Left lung (tissue), 10 donors: ENCODE results near the gene CST3. TPM values are rescaled to one million over a fixed set of nuclear protein-coding genes. Genes with fewer than 3 reads are reported as not detected.

ENCODE experiments used
- ATAC-seq: fragments of 200-7000 bp; cut with Tn5 transposase; one replicate; pipeline ENCODE4 v1.9.1; 2020; ENCODE audit warnings: moderate library complexity
- DNase-seq, 4 donors: peaks; one replicate each; pipeline ENCODE4 v3.0.0-alpha.2; 2013 to 2020
- H3K27ac ChIP-seq, 2 donors: fragments of 200-600 bp; sonication (generic) in 1 of 2; one replicate each; pipeline versions ENCODE4 v1.5.0 to v1.8.0; 2020 to 2021
- H3K27me3 ChIP-seq, 2 donors: fragments of 200-600 bp; sonication (generic) in 1 of 2; one replicate each; pipeline versions ENCODE4 v1.5.0 to v1.8.0; 2020 to 2021
- H3K36me3 ChIP-seq, 2 donors: fragments of 200-600 bp; sonication (generic) in 1 of 2; one replicate each; pipeline versions ENCODE4 v1.5.0 to v1.8.0; 2020 to 2021
- H3K4me1 ChIP-seq, 2 donors: fragments of 200-600 bp; one replicate each; pipeline ENCODE4 v1.8.0; 2021
- H3K4me3 ChIP-seq, 2 donors: fragments of 200-600 bp; sonication (generic) in 1 of 2; one replicate each; pipeline versions ENCODE4 v1.5.0 to v1.8.0; 2020 to 2021; ENCODE audit warnings: mild to moderate bottlenecking in 1 of 2
- H3K9me3 ChIP-seq, 2 donors: fragments of 200-600 bp; sonication (generic) in 1 of 2; one replicate each; pipeline versions ENCODE4 v1.5.0 to v1.8.0; 2020 to 2021
- CTCF ChIP-seq, 2 donors: fragments of 200-600 bp; sonication (generic) in 1 of 2; IDR thresholded peaks; one replicate each; pipeline versions ENCODE4 v1.5.0 to v1.8.0; 2021; ENCODE audit warnings: antibody characterized with exemption in 2 of 2
- intact Hi-C, 2 donors: fragments of 100-400 bp; cut with DNase I; formaldehyde crosslinking; loops; one replicate each; pipeline versions ENCODE4 v1.11.2 to v1.14.2; 2022
- polyA plus RNA-seq, 6 donors: library from polyadenylated mRNA; unstranded; fragments of 120-200 nt; gene quantifications; one replicate each; pipeline ENCODE4 v1.2.1, GENCODE V29; 2013; ENCODE audit not compliant: insufficient read length in 6 of 6
- total RNA-seq, 2 donors: library from RNA; stranded (reverse); fragmentation: NEBNext Ultra II Directional; extraction: Animal tissue kit (Norgen Biotek cat#: 25700); gene quantifications; one replicate each; pipeline ENCODE4 v1.2.1, GENCODE V29; 2021
- donor health status: DM: no; HTN: yes; CAD: no.
- donor health status: DM: no; HTN: no; CAD: no.

CST3 gene
- total and polyA plus RNA-seq, 8 donors = 145 to 714 (median 163) TPM

- H3K36me3 ChIP-seq = peaks cover 0 to 33% of the 10 kb centered on the region in 2 donors
- H3K9me3 ChIP-seq = no peaks in the 10 kb centered on the region
- TF ChIP-seq CTCF (IDR thresholded peaks at IDR 0.05) = no peak
- H3K4me3 ChIP-seq = no peak overlapping the region
- DNase-seq (no peak), ATAC-seq (no peak)
- intact Hi-C loops = no loop called here
- H3K27me3 ChIP-seq = no peaks in the 10 kb centered on the region
- peaks cover 5 to 37% of the 10 kb centered on the region in 2 donors for H3K4me1 ChIP-seq
- H3K27ac ChIP-seq = no peak overlapping the region
These were observed 6.4 kb downstream of the CST3 start for GRCh38 chr20:23631226-23631822.

GRCh38 chr20:23630392-23630849, 7.3 kb downstream of the CST3 start:
- intact Hi-C loops = no loop called here
- Histone ChIP-seq H3K4me3 (no peak overlapping the region), H3K27ac (no peak overlapping the region), H3K36me3 (peaks cover 0 to 33% of the 10 kb centered on the region in 2 donors), H3K9me3 (no peaks in the 10 kb centered on the region), H3K27me3 (no peaks in the 10 kb centered on the region), H3K4me1 (peaks cover 0 to 28% of the 10 kb centered on the region in 2 donors)
- no peak for TF ChIP-seq CTCF (IDR thresholded peaks at IDR 0.05)
- no peak for DNase-seq
- ATAC-seq = no peak

- ATAC-seq (no peak), DNase-seq (no peak)
- Histone ChIP-seq H3K4me3 (no peak overlapping the region), H3K36me3 (peaks cover 0 to 30% of the 10 kb centered on the region in 2 donors), H3K9me3 (no peaks in the 10 kb centered on the region), H3K4me1 (peaks cover 0 to 22% of the 10 kb centered on the region in 2 donors), H3K27ac (no peak overlapping the region), H3K27me3 (no peaks in the 10 kb centered on the region)
- intact Hi-C loops = no loop called here
- TF ChIP-seq CTCF (IDR thresholded peaks at IDR 0.05) = no peak
These were observed 8.0 kb downstream of the CST3 start for GRCh38 chr20:23629542-23630391.

GRCh38 chr20:23629017-23629541, 8.7 kb downstream of the CST3 start:
- no peak overlapping the region for H3K27ac ChIP-seq
- ATAC-seq (peak; percentile 46), DNase-seq (peak in 1 of 4 donors; percentile 68)
- peaks cover 0 to 23% of the 10 kb centered on the region in 2 donors for H3K36me3 ChIP-seq
- H3K4me3 ChIP-seq = no peak overlapping the region
- no peak for TF ChIP-seq CTCF (IDR thresholded peaks at IDR 0.05)
- no peaks in the 10 kb centered on the region for H3K27me3 ChIP-seq
- intact Hi-C loops = no loop called here
- H3K4me1 ChIP-seq = peaks cover 0 to 18% of the 10 kb centered on the region in 2 donors
- no peaks in the 10 kb centered on the region for H3K9me3 ChIP-seq
